Neural progenitor cell (in vitro differentiated cells): ENCODE results near the gene CACTIN. TPM values are rescaled to one million over a fixed set of nuclear protein-coding genes. Genes with fewer than 3 reads are reported as not detected.

Source experiments
- DNase-seq: peaks from one replicate; pipeline ENCODE4 v3.0.0-alpha.2; 2016; ENCODE audit warnings: low spot score
- H2AFZ ChIP-seq: fragments of 200-600 bp; sonication (generic); replicated peaks from 2 replicates; pipeline ENCODE4 v1.6.1; 2016; ENCODE audit warnings: antibody characterized with exemption
- H3F3A ChIP-seq: fragments of 200-600 bp; sonication (generic); 2 replicates; pipeline ENCODE4 v1.6.1; 2016; ENCODE audit warnings: antibody characterized with exemption, low read depth
- H3K27ac ChIP-seq: fragments of 200-600 bp; sonication (generic); 2 replicates; pipeline ENCODE4 v1.5.1; 2016; ENCODE audit warnings: mild to moderate bottlenecking
- H3K27me3 ChIP-seq: fragments of 200-600 bp; sonication (generic); 2 replicates; pipeline ENCODE4 v1.6.1; 2016; ENCODE audit warnings: mild to moderate bottlenecking, moderate library complexity
- H3K36me3 ChIP-seq: fragments of 200-600 bp; sonication (generic); 2 replicates; pipeline ENCODE4 v1.5.1; 2016
- H3K4me1 ChIP-seq: fragments of 200-600 bp; sonication (generic); 2 replicates; pipeline ENCODE4 v1.6.1; 2016; ENCODE audit warnings: mixed run types
- H3K4me2 ChIP-seq: fragments of 200-600 bp; sonication (generic); 2 replicates; pipeline ENCODE4 v1.6.1; 2016
- H3K4me3 ChIP-seq: fragments of 200-600 bp; sonication (generic); 2 replicates; pipeline ENCODE4 v1.5.1; 2016
- H3K79me2 ChIP-seq: fragments of 200-600 bp; sonication (generic); 2 replicates; pipeline ENCODE4 v1.6.1; 2016; ENCODE audit warnings: low read depth
- H3K9ac ChIP-seq: fragments of 200-600 bp; sonication (generic); 2 replicates; pipeline ENCODE4 v1.6.1; 2016
- H3K9me3 ChIP-seq: fragments of 200-600 bp; sonication (generic); 2 replicates; pipeline ENCODE4 v1.5.1; 2016; ENCODE audit warnings: low read depth
- H4K20me1 ChIP-seq: fragments of 200-600 bp; sonication (generic); 2 replicates; pipeline ENCODE4 v1.6.1; 2016; ENCODE audit warnings: low read depth
- H3K27ac Mint-ChIP-seq: 3 replicates; pipeline ENCODE4 v1.8.0; 2021; ENCODE audit warnings: mixed read lengths
- H3K27me3 Mint-ChIP-seq: 2 replicates; pipeline ENCODE4 v1.8.0; 2022; ENCODE audit warnings: low read depth, mild to moderate bottlenecking, inconsistent platforms, moderate library complexity, mixed read lengths; ENCODE audit not compliant: insufficient read depth
- H3K36me3 Mint-ChIP-seq: 3 replicates; pipeline ENCODE4 v1.8.0; 2021; ENCODE audit warnings: mixed read lengths
- H3K4me1 Mint-ChIP-seq: 3 replicates; pipeline ENCODE4 v1.8.0; 2021; ENCODE audit warnings: mixed read lengths
- H3K4me3 Mint-ChIP-seq: 3 replicates; pipeline ENCODE4 v1.8.0; 2021; ENCODE audit warnings: mild to moderate bottlenecking, moderate library complexity, mixed read lengths
- H3K9me3 Mint-ChIP-seq: 3 replicates; pipeline ENCODE4 v1.8.0; 2020; ENCODE audit warnings: mixed read lengths
- EZH2 ChIP-seq: fragments of 200-600 bp; sonication (generic); IDR thresholded peaks from 2 replicates; pipeline ENCODE4 v1.6.1; 2017; ENCODE audit warnings: antibody characterized with exemption, mild to moderate bottlenecking, moderate library complexity
- EZH2phosphoT487 ChIP-seq: fragments of 200-600 bp; sonication (generic); IDR thresholded peaks from 2 replicates; pipeline ENCODE4 v1.6.1; 2017; ENCODE audit warnings: antibody characterized with exemption
- total RNA-seq: library from RNA; depleted of rRNA; stranded (reverse); fragments of >200 nt; gene quantifications from 2 replicates; pipeline ENCODE4 v1.2.3, GENCODE V29; 2015; ENCODE audit warnings: low replicate concordance
- TF ChIP-seq, protein P1 (sequence below): fragments of 200-600 bp; sonication (generic); IDR thresholded peaks from 2 replicates; pipeline ENCODE4 v1.5.1; 2017; ENCODE audit warnings: antibody characterized with exemption, mild to moderate bottlenecking

CACTIN gene
- total RNA-seq, 1 donor from 2014 or later = 6.0 TPM

DNA sequence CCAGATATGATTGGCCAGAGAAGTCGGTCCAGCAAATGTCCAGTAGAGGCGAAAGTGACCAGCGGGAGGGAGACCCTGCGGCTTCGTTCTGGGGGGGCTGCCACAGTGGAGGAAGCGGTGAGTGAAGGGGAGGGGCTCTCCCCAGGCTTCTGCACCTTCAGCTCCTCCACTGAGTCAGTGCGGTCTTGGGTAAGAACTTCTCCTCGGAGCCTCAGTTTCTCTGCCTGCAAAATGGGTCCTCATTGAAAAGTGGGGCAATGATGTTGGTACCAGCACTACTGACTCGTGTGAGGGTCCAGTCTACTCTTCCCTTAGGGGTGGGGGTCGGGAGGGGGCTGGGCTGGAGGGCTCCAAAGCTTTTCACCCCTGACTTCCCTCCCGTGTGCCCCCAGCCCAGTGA, 37.2 kb downstream of the CACTIN start:
- Histone ChIP-seq H3K4me2 (no peak overlapping the region), H3K27me3 (peaks cover 79% of the 10 kb centered on the region), H4K20me1 (no peaks in the 10 kb centered on the region), H2AFZ (no peak overlapping the region), H3F3A (peaks cover 12% of the 10 kb centered on the region), H3K27ac (no peak overlapping the region), H3K9ac (no peak overlapping the region), H3K9me3 (no peaks in the 10 kb centered on the region), H3K4me1 (no peaks in the 10 kb centered on the region), H3K4me3 (no peak overlapping the region), H3K36me3 (no peaks in the 10 kb centered on the region), H3K79me2 (no peaks in the 10 kb centered on the region)
- no peak for DNase-seq
- Mint-ChIP-seq H3K4me3 (peak overlapping the region; percentile 62), H3K4me1 (no peaks in the 10 kb centered on the region), H3K9me3 (peaks cover 9% of the 10 kb centered on the region), H3K27me3 (peaks cover 24% of the 10 kb centered on the region), H3K36me3 (no peaks in the 10 kb centered on the region), H3K27ac (no peak overlapping the region)
- TF ChIP-seq EZH2 (no peak), EZH2phosphoT487 (no peak)
- TF ChIP-seq, protein P1, sequence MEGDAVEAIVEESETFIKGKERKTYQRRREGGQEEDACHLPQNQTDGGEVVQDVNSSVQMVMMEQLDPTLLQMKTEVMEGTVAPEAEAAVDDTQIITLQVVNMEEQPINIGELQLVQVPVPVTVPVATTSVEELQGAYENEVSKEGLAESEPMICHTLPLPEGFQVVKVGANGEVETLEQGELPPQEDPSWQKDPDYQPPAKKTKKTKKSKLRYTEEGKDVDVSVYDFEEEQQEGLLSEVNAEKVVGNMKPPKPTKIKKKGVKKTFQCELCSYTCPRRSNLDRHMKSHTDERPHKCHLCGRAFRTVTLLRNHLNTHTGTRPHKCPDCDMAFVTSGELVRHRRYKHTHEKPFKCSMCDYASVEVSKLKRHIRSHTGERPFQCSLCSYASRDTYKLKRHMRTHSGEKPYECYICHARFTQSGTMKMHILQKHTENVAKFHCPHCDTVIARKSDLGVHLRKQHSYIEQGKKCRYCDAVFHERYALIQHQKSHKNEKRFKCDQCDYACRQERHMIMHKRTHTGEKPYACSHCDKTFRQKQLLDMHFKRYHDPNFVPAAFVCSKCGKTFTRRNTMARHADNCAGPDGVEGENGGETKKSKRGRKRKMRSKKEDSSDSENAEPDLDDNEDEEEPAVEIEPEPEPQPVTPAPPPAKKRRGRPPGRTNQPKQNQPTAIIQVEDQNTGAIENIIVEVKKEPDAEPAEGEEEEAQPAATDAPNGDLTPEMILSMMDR = no peak

- no peak for DNase-seq
- Histone ChIP-seq H3K79me2 (no peaks in the 10 kb centered on the region), H4K20me1 (no peaks in the 10 kb centered on the region), H3K9ac (no peak overlapping the region), H3K4me1 (no peaks in the 10 kb centered on the region), H3K4me3 (no peak overlapping the region), H2AFZ (no peak overlapping the region), H3K27me3 (peaks cover 79% of the 10 kb centered on the region), H3K36me3 (no peaks in the 10 kb centered on the region), H3K4me2 (no peak overlapping the region), H3F3A (peaks cover 11% of the 10 kb centered on the region), H3K27ac (no peak overlapping the region), H3K9me3 (no peaks in the 10 kb centered on the region)
- no peak overlapping the region for H3K27ac Mint-ChIP-seq
- H3K4me3 Mint-ChIP-seq = no peak overlapping the region
- peaks cover 9% of the 10 kb centered on the region for H3K9me3 Mint-ChIP-seq
- H3K4me1 Mint-ChIP-seq = no peaks in the 10 kb centered on the region
- H3K27me3 Mint-ChIP-seq = peaks cover 24% of the 10 kb centered on the region
- H3K36me3 Mint-ChIP-seq = no peaks in the 10 kb centered on the region
- TF ChIP-seq, protein P1 = no peak
- TF ChIP-seq EZH2phosphoT487 (no peak), EZH2 (no peak)
Measured at GRCh38 chr19:3586707-3587346, 39.8 kb downstream of the CACTIN start.

DNA sequence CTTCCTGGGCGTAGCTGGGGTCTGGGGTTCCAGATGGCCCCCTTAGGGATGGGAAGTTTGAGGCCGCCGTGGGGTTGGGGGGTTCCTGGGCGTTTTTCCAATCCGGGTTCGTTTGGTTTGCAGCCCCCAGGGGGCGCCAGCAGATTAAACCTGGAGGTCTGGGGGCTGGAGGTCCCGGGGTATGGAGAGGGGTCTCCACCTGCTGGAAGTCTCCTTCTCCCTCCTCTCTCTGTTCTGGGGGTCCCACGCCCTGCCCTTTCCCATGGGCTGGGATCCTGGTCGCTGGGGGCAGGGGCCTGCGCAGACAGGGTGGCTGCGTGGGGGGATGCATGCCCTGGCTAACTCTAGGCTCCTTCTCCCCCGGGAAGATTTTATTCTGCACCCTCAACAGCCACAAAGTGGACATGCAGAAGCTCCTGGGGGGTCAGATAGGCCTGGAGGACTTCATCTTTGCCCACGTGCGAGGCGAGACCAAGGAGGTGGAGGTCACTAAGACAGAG, 40.4 kb downstream of the CACTIN start:
- peak overlapping the region; percentile 43 for H3K4me2 ChIP-seq
- no peaks in the 10 kb centered on the region for H4K20me1 ChIP-seq
- Mint-ChIP-seq H3K27me3 (peaks cover 22% of the 10 kb centered on the region), H3K36me3 (no peaks in the 10 kb centered on the region), H3K9me3 (peaks cover 4% of the 10 kb centered on the region), H3K4me1 (no peaks in the 10 kb centered on the region), H3K27ac (no peak overlapping the region), H3K4me3 (no peak overlapping the region)
- H3F3A ChIP-seq = peaks cover 4% of the 10 kb centered on the region
- H3K9me3 ChIP-seq = no peaks in the 10 kb centered on the region
- peak overlapping the region; percentile 70 for H2AFZ ChIP-seq
- TF ChIP-seq EZH2 (no peak), EZH2phosphoT487 (no peak)
- TF ChIP-seq, protein P1 = peak; percentile 76
- H3K4me1 ChIP-seq = no peaks in the 10 kb centered on the region
- H3K27ac ChIP-seq = no peak overlapping the region
- H3K4me3 ChIP-seq = peak overlapping the region; percentile 3
- peak; percentile 79 for DNase-seq
- no peak overlapping the region for H3K9ac ChIP-seq
- H3K27me3 ChIP-seq = peaks cover 81% of the 10 kb centered on the region
- no peaks in the 10 kb centered on the region for H3K36me3 ChIP-seq
- H3K79me2 ChIP-seq = no peaks in the 10 kb centered on the region
